Measurements from ENCODE around the gene BRS3.

DNA sequence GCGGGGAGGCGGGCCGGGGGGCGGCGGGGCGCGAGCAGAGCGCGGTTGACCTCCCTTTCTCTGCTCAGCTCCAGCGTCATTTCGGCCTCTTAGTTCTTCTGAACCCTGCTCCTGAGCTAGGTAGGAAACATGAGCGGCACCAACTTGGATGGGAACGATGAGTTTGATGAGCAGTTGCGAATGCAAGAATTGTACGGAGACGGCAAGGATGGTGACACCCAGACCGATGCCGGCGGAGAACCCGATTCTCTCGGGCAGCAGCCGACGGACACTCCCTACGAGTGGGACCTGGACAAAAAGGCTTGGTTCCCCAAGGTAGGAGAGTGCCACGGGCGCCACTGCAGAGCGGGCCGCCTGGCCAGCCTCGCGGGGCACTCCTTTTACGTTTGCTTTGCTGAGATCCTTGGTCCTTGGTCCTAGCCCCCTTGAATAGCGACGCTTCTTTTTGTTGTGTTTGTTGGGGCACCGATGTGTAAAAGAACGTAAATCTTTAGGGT lies 9.9 kb downstream of the BRS3 start, which contains the start of gene HTATSF1:
- TF ChIP-seq, protein P1, sequence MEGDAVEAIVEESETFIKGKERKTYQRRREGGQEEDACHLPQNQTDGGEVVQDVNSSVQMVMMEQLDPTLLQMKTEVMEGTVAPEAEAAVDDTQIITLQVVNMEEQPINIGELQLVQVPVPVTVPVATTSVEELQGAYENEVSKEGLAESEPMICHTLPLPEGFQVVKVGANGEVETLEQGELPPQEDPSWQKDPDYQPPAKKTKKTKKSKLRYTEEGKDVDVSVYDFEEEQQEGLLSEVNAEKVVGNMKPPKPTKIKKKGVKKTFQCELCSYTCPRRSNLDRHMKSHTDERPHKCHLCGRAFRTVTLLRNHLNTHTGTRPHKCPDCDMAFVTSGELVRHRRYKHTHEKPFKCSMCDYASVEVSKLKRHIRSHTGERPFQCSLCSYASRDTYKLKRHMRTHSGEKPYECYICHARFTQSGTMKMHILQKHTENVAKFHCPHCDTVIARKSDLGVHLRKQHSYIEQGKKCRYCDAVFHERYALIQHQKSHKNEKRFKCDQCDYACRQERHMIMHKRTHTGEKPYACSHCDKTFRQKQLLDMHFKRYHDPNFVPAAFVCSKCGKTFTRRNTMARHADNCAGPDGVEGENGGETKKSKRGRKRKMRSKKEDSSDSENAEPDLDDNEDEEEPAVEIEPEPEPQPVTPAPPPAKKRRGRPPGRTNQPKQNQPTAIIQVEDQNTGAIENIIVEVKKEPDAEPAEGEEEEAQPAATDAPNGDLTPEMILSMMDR (conservative IDR thresholded peaks at IDR 0.05; ENCODE audit: low read depth in 2 of 2) = no peak
- TF ChIP-seq POLR2AphosphoS5 (IDR thresholded peaks at IDR 0.05; ENCODE audit: low read depth) = no peak
- TF ChIP-seq REST (IDR thresholded peaks at IDR 0.05; ENCODE audit: unreplicated experiment) = no peak
- no peak for TF ChIP-seq STAT1 (IDR thresholded peaks at IDR 0.05; ENCODE audit: unreplicated experiment)
- no peak for TF ChIP-seq EZH2phosphoT487 (IDR thresholded peaks at IDR 0.05; ENCODE audit: unreplicated experiment)
- no peak for TF ChIP-seq EZH2 (IDR thresholded peaks at IDR 0.05; ENCODE audit: low read depth, unreplicated experiment)
- no peak for TF ChIP-seq JUNB (IDR thresholded peaks at IDR 0.05; ENCODE audit: unreplicated experiment)
- TF ChIP-seq CREB1 (CRISPR knock-in tag; IDR thresholded peaks at IDR 0.05; ENCODE audit: low read depth) = no peak
- TF ChIP-seq ETS1 (IDR thresholded peaks at IDR 0.05) = no peak
- TF ChIP-seq NANOG (IDR thresholded peaks at IDR 0.05; ENCODE audit: borderline replicate concordance) = no peak
- no peak for TF ChIP-seq ZNF331 (CRISPR knock-in tag; IDR thresholded peaks at IDR 0.05; ENCODE audit: low read depth)
- TF ChIP-seq ZNF114 (CRISPR knock-in tag; IDR thresholded peaks at IDR 0.05) = no peak
